Esophagus squamous epithelium (tissue), 4 donors: ENCODE measurements around the gene RSPH1.

Source experiments
- POLR2A ChIP-seq, 4 donors: fragments of 450-650 bp; IDR thresholded peaks; one replicate each; pipeline ENCODE4 v1.6.1; 2017; ENCODE audit warnings: antibody characterized with exemption in 4 of 4, mild to moderate bottlenecking in 4 of 4, moderate library complexity in 3 of 4
- TF ChIP-seq, protein P1 (sequence below), 6 experiments: fragments of 450-650 bp in 4 of 6; fragments of 200-600 bp in 2 of 6; sonication (generic) in 2 of 6; IDR thresholded peaks; one replicate each; pipeline ENCODE4 v1.5.1; 2016 to 2019; ENCODE audit warnings: antibody characterized with exemption in 6 of 6, mild to moderate bottlenecking in 4 of 6, moderate library complexity in 4 of 6

- TF ChIP-seq, protein P1, sequence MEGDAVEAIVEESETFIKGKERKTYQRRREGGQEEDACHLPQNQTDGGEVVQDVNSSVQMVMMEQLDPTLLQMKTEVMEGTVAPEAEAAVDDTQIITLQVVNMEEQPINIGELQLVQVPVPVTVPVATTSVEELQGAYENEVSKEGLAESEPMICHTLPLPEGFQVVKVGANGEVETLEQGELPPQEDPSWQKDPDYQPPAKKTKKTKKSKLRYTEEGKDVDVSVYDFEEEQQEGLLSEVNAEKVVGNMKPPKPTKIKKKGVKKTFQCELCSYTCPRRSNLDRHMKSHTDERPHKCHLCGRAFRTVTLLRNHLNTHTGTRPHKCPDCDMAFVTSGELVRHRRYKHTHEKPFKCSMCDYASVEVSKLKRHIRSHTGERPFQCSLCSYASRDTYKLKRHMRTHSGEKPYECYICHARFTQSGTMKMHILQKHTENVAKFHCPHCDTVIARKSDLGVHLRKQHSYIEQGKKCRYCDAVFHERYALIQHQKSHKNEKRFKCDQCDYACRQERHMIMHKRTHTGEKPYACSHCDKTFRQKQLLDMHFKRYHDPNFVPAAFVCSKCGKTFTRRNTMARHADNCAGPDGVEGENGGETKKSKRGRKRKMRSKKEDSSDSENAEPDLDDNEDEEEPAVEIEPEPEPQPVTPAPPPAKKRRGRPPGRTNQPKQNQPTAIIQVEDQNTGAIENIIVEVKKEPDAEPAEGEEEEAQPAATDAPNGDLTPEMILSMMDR (IDR thresholded peaks at IDR 0.05), result no peak
- no peak for TF ChIP-seq POLR2A (IDR thresholded peaks at IDR 0.05)
Measured at GRCh38 chr21:42471206-42471605, 24.8 kb downstream of the RSPH1 start.
